ENCODE measurements around the gene GOLT1A. TPM values are rescaled to one million over a fixed set of nuclear protein-coding genes. Genes with fewer than 3 reads are reported as not detected.

Gene GOLT1A
- total RNA-seq, 6 experiments from 2014 or later, result not detected

- Mint-ChIP-seq H3K27me3 (ENCODE audit: insufficient read depth) (peaks cover 27% of the 10 kb centered on the region), H3K9me3 (no peaks in the 10 kb centered on the region), H3K4me3 (no peak overlapping the region), H3K4me1 (ENCODE audit: low read depth) (peaks cover 30% of the 10 kb centered on the region), H3K36me3 (ENCODE audit: low read depth) (no peaks in the 10 kb centered on the region), H3K27ac (no peak overlapping the region)
- TF ChIP-seq CTCF (IDR thresholded peaks at IDR 0.05), result no peak
- DNase-seq, result no peak
Observed at GRCh38 chr1:204251926-204252689, 38.3 kb upstream of the GOLT1A start.

GRCh38 chr1:204251286-204251685 lies 37.5 kb upstream of the GOLT1A start:
- no peak for TF ChIP-seq CTCF (IDR thresholded peaks at IDR 0.05)
- Mint-ChIP-seq H3K9me3 (no peaks in the 10 kb centered on the region), H3K36me3 (ENCODE audit: low read depth) (no peaks in the 10 kb centered on the region), H3K27me3 (ENCODE audit: insufficient read depth) (peaks cover 33% of the 10 kb centered on the region), H3K27ac (no peak overlapping the region), H3K4me1 (ENCODE audit: low read depth) (peaks cover 27% of the 10 kb centered on the region), H3K4me3 (no peak overlapping the region)
- no peak for DNase-seq

- peaks cover 19% of the 10 kb centered on the region for H3K4me1 Mint-ChIP-seq (ENCODE audit: low read depth)
Observed at GRCh38 chr1:204250428-204251030, 36.7 kb upstream of the GOLT1A start.

GRCh38 chr1:204249736-204250427 lies 36.1 kb upstream of the GOLT1A start:
- Mint-ChIP-seq H3K27ac (no peak overlapping the region), H3K4me1 (ENCODE audit: low read depth) (peaks cover 15% of the 10 kb centered on the region; the same call in 1 of the 2 replicates), H3K36me3 (ENCODE audit: low read depth) (no peaks in the 10 kb centered on the region), H3K4me3 (no peak overlapping the region), H3K27me3 (ENCODE audit: insufficient read depth) (peaks cover 41% of the 10 kb centered on the region), H3K9me3 (no peaks in the 10 kb centered on the region)
- TF ChIP-seq CTCF (IDR thresholded peaks at IDR 0.05), result no peak
- no peak for DNase-seq

More at GRCh38 chr1:204250428-204251030, 36.7 kb upstream of the GOLT1A start:
- no peak overlapping the region for H3K4me3 Mint-ChIP-seq
- H3K27me3 Mint-ChIP-seq (ENCODE audit: insufficient read depth), result peaks cover 37% of the 10 kb centered on the region
- no peaks in the 10 kb centered on the region for H3K9me3 Mint-ChIP-seq
- no peak for TF ChIP-seq CTCF (IDR thresholded peaks at IDR 0.05)
- DNase-seq, result no peak
- H3K27ac Mint-ChIP-seq, result no peak overlapping the region
- H3K36me3 Mint-ChIP-seq (ENCODE audit: low read depth), result no peaks in the 10 kb centered on the region

GRCh38 chr1:204248954-204249353 lies 35.2 kb upstream of the GOLT1A start:
- Mint-ChIP-seq H3K36me3 (ENCODE audit: low read depth) (no peaks in the 10 kb centered on the region), H3K27me3 (ENCODE audit: insufficient read depth) (peaks cover 43% of the 10 kb centered on the region), H3K9me3 (no peaks in the 10 kb centered on the region), H3K27ac (no peak overlapping the region), H3K4me3 (no peak overlapping the region), H3K4me1 (ENCODE audit: low read depth) (peaks cover 8% of the 10 kb centered on the region; the same call in 1 of the 2 replicates)
- DNase-seq, result no peak
- no peak for TF ChIP-seq CTCF (IDR thresholded peaks at IDR 0.05)
